HG03039 (cell line): ENCODE measurements around the gene PSMD9.
"Not testable (repeated sequence)": the region's sequence is repeated elsewhere in the genome, so short reads cannot be mapped to it uniquely, and the experiment has no call there.

ENCODE experiments used
- ATAC-seq: cut with Tn5 transposase; IDR thresholded peaks from one replicate; pipeline ENCODE4 v1.9.1; 2021; ENCODE audit warnings: mild to moderate bottlenecking, moderate library complexity; ENCODE audit not compliant: unreplicated experiment

Gene PSMD9, protein sequence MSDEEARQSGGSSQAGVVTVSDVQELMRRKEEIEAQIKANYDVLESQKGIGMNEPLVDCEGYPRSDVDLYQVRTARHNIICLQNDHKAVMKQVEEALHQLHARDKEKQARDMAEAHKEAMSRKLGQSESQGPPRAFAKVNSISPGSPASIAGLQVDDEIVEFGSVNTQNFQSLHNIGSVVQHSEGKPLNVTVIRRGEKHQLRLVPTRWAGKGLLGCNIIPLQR

DNA sequence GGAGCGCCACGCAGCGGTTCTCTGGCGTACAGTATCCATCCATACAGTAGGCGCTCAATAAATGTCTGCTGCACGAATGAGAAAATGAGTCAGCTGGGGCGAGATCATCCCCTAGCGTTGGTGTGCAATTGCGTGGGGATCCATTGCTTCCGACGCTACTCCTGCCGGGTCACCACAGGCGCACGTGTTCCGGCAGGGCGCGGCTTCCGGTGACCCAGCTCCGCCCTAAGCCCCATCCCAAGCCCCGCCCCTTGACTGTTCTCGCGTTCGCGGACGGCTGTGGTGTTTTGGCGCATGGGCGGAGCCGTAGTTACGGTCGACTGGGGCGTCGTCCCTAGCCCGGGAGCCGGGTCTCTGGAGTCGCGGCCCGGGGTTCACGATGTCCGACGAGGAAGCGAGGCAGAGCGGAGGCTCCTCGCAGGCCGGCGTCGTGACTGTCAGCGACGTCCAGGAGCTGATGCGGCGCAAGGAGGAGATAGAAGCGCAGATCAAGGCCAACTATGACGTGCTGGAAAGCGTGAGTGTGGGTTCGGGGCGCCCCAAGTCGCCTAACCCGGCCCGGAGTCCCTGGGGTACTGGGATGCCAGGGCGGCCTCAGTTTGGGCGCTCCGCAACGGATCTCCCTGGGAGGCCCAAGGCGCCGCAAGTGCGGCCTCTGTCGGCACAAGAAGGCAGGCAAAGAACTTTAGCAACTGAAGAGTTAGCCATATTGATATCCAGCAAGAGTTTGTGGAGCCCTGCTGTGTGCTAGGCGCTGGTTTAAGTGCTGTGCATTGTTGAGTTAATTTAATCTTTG, at the start of gene PSMD9:
PSMD9 (plus strand) TSS at position 313 of the 796 bp plus-strand sequence; CDS start at position 380, 67 bp downstream.
- peak; percentile 92 for ATAC-seq

DNA sequence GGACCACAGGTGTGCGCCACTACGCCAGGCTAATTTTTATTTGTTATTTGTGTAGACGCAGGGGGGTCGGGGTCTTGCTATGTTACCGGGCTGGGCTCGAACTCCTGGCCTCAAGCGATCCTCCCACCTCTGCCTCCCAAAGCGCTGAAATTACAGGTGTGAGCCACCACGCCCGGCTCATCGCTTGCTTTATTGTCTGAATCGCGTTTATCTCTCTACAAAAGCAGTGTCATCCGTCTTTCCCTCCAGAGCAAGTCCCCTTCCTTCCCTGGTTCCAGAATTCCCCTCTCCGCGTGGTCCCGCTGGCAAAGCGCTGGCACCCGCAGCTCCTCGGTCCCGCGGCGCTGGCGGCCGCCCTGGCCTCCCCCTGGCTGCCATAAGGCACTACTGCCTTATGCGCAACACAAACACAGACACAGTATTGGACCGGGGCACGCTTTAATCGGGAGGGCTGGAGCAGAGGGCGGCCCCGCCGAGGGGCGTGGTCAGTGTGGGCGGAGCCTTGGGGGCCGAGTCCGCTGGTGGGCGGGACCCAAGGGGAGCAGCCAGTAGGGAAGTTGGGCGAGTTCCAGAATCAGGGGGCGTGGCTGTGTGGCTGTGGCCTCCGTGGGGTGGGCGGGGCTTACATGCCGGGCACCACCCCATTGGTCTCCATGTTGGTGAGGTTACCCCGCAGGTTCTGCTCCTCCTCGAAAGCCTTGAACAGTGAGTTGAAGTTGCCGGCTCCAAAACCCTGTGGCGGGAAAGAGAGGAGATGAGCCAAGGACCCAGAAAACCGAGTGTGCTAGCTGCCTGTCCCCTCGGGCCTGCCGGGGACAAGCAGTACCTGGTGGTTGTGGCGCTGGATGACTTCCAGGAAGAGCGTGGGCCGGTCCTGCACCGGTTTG, 49.2 kb upstream of the PSMD9 start:
- ATAC-seq: peak; percentile 91

DNA sequence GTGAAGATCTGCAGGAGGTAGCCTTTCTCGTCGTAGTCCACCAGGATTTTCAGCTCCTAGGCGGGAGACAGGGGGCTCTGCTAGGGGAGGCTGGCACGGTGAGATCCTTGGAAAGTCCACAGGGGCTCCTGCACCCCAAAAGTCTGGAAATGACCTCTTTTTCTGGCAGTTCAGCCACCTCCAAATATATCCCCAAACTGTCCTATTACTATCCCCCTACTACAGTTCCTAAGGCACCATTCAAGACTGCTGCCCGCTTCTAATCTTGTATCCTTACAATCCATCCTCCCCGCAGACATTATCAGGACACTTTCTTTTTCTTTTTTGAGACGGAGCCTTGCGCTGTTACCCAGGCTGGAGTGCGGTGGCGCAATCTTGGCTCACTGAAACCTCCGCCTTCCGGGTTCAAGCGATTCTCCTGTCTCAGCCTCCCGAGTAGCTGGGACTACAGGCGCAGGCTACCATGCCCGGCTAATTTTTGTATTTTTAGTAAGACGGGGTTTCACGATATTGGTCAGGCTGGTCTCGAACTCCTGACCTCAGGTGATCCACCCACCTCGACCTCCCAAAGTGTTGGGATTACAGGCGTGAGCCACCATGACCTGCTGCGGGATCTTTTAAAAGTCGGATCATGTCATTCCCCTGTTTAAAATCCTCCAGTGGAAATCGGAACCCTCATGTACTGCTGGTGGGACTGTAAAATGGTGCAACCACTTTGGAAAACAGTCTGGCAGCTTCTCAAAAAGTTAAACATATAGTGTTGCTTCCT, 48.4 kb upstream of the PSMD9 start:
- ATAC-seq: no peak

DNA sequence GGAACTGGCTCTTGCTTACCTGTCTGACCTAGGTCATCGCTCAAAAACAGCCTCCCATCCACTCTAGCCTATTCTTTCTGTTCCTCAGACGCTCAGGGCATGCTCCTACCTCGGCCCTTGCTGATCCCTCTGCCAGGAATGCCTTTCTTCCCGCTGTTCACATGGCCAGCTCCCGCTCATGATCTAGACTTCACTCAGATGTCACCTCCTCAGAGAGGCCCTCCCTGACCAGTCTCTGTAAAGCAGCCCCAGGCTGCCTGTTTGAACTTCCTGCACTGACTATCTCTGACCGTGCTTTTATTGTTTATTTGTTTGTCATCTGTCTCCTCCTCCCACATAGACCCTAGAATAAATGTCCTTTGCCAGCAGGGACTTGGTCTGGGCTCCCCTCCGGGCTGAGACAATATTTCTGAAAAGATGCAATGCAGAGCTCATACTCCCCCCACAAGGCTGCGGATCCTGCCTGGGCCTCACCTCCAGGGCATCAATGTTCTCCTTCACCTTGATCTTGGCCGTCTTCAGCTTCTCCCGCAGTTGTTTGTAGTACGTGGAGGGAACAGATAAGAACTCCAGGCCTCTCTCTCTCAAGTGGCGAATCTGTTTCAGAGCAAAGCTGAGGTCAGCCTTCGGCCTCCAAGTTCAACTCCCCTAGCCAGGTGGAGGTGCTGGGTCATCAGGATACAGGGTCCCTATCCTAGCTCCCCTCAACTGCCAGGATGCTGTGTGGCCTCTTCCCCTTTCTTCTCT, 45.2 kb upstream of the PSMD9 start:
- no peak for ATAC-seq

DNA sequence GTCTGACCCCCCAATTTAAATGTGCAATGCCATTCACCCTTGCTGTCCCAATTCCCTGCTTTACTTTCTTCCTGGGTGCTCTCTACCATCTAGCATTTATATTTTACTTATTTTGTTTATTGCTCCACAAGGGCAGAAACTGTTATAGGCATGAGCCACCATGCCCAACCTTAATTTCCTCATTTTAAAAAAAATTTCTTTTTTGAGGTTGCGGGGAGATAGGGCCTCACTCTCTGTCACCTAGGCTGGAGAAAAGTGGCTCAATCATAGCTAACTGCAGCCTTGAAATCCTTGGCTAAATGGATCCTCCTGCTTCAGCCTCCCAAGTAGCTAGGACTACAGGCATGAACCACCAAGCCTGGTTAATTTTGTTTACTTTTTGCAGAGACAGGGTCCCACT, 42.9 kb upstream of the PSMD9 start:
- ATAC-seq: no peak

DNA sequence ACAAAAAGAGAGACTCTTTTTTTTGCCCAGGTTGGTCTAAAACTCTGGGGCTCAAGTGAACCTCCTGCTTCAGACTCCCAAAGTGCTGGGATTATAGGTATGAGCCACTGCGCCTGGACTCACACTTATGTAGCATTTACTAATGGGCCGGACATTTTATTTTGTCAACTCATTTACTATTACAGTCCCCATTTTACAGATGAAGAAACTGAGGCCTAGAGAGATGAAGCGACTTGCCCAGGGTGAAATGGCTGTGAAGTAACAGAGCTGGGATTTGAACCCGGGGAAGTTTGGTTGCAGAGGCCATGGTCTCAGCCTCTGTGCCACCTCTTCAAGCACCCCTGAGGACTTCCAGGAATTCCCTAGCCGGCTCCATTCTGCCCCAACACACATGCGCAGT, 39.4 kb upstream of the PSMD9 start:
- no peak for ATAC-seq

DNA sequence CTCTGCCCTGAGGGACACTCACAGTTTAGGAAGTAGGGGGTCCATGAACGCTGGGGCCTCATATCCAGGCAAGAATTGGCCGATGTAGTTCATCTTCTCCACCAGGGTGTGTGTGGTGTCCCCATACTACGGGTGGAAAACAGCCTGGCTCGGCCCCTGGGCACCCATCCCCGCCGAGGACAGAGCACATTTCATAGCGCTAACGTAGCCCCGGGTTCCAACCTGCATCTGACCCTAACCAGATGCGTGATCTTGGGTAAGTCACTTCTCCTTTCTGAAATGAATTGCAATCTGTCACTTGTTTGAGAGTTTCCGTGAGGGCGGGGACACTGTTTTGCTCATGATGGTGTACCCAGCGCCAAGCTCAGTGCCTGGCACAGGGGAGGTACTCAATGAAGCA, 38.9 kb upstream of the PSMD9 start:
- ATAC-seq: no peak

DNA sequence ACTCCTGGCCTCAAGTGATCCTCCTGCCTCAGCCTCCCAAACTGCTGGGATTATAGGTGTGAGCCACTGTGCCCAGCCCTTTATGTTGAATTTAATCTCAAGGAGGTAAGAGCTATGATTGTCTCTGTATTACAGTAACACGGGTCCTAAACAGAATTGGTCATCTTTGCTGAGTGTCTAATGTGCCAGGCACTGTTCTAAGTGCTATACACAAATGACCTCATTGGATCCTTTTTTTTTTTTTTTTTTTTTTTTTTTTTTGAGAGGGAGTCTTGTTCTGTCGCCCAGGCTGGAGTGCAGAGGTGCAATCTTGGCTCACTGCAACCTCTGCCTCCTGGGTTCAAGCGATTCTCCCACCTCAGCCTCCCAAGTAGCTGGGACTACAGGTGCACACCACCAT, 36.2 kb upstream of the PSMD9 start:
- ATAC-seq: not testable (repeated sequence)

DNA sequence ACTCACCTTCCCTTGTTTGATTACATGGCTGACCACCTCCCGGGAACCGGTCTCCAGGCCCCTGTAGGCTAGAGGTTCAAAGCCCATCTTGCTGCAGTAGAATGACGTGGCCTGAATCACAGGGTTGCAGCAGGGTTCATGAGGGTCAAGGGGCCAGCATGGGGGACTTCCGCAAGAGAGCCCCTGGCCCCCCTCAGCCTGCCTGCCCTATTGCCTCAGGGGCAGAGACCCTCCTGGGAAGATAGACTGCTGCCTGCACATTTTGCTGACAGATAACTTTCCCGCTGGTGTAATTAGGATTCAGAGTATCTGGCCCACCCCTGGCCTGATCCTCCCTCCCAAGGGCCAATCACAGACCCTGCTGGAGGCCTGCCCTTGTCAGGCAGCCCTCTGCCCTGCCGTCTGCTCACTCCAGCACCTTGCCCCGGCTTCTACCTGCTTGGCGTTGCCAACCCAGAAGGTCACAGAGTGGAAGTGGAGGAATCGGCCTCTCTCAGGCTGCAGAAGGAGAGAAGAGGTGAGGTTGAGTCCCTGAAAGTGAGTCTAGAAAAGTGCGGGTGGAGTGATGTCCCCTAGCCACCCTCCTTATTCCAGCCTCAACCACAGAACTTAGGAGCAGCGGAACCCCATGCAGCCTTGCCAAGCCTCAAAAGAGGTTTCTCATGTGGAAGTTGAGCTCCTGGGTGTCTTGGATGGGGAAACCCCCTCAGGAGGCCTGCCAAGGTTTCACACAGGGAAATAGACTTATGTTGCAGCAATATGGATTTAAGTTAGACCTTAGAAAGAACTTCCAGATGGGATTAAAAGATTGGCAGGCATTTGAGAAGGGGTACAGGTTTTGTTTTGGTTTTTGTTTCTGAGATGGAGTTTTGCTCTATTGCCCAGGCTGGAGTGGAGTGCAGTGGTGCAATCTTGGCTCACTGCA, 31.0 kb upstream of the PSMD9 start:
- no peak for ATAC-seq

DNA sequence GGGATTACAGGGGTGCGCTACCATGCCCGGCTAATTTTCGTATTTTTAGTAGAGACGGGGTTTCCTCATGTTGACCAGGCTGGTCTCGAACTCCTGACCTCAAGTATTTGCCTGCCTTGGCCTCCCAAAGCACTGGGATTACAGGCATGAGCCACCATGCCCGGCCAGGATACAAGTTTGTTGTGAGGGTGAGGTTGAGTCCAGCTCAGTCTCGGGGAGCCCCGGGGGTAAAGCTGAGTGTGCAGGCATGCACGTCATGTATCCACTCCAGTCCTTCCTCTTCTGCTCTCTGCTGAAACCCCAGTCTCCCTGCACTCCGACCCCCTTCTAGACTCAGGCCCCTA, 30.3 kb upstream of the PSMD9 start:
- ATAC-seq: no peak

DNA sequence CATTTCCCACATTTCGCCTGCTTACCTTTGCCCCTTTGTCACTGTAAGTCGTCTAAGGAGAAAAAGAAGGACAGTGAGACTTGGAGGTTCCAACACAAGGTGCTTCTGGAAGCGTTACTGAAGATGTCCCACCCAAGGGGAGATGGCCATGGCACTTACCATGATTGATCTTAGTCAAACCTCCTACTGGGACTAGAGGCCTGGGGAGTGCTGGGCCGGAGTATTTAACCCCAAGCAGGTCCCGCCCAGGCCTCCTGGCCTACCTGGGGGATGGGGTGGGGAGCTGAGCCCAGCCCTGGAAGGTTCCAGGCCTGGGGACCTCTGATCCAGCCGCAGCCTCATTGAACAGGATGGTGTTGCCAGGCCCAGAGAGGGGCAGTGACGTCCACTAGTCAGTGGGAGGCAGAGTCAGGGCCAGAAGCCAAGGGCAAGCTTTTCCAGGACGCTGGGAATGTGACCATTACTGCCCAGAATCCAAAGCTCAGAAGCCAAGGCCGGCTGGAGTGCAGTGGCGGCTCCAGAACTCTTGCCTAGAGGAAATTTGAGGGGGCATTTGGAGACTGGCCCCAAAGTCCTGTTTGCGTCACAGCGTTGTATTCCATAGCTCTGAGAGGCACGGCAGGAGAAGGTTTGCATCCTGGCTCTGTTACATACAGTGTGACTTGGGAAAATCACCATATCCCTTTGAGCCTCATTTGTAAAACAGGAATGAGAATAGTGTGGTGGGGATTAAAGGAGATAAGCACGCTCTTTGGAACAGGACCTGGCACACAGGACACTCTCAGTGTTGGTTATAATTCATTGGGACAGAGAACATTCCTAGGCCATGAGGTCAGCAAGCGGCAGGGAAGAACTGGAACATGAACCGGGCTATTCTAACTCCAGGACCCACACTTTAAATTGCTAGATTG, 29.7 kb upstream of the PSMD9 start, which contains the start of gene HPD:
HPD (minus strand) TSS at position 198 of the 911 bp plus-strand sequence; CDS start at position 162, 36 bp downstream.
- ATAC-seq: no peak

DNA sequence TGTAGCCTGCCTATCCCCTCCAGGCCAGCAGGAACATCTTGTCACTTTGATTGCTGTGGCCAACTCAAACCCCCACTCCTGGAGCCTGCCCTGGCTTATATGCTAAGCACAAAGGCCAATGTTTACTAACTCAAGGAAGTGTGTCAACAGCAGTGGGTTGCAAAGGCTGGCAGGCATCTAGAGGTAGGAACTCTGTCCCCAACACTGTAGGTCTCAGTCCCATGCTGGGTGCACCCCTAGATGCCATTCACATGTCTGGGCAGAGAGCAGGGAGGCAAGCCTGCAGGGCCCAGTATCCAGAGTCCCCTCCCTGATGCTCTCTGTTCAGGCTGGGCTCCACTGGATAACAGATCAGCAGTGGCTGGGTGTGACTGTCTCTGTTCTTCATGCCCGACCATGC, 28.3 kb upstream of the PSMD9 start:
- no peak for ATAC-seq

DNA sequence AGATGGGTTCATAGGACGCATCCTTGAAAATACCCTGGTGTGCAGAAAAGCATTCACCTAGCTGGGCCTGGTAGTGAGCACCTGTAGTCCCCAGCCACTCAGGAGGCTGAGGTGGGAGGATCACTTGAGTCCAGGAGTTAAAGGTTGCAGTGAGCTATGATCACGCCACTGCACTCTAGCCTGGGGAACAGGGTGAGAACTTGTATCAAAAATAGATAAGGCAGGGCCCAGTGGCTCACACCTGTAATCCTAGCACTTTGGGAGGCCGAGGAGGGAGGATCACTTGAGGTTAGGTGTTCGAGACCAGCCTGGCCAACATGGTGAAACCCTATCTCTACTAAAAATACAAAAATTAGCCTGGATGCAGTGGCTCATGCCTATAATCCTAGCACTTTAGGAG, 27.9 kb upstream of the PSMD9 start:
- not testable (repeated sequence) for ATAC-seq

DNA sequence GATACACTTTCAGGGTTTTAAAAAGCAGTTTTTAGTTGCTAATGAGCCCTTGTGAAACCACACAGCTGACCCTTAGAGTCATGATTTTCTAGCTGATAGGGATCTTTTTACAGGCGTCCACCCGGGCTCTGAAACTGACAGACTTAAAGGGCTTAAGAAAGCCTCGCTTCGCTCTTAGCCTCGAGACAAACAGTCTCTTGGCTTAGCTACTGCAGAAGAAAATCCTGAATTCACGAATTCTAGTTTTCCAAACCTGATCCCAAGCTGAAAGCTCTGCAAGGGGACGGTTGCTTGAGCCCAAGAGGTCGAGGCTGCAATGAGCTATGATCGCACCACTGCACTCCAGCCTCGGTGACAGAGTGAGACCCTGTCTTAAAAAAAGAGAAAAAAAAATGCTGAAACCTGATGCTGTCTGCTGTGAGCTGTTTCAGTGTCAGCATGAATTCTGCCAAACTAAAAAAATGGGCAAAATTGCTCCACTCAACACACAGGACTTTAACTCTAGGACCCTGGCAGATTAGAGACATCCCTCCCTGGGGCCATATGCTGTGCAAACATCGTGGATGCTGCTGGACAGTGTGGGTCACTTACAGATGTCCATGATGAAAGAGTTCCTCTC, 26.8 kb upstream of the PSMD9 start:
- no peak for ATAC-seq

DNA sequence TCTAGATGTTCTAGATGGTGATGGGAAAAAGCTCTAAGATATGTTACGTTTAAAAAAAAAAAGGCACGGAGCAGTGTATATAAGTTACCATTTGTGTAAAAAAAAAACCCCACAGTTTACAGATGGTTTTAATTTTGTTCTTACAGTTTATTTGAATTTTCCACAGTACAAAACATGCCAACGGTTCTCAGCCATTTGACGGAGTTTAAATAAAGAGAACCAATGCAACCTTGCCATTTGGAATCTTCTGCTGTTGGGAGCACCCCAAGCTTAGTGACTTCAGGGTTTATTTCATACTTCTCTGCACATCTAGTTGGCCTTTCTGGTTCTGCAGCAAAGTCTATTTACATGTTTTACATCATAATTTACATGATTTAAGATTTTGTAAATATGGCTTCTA, 22.3 kb upstream of the PSMD9 start:
- ATAC-seq: no peak

DNA sequence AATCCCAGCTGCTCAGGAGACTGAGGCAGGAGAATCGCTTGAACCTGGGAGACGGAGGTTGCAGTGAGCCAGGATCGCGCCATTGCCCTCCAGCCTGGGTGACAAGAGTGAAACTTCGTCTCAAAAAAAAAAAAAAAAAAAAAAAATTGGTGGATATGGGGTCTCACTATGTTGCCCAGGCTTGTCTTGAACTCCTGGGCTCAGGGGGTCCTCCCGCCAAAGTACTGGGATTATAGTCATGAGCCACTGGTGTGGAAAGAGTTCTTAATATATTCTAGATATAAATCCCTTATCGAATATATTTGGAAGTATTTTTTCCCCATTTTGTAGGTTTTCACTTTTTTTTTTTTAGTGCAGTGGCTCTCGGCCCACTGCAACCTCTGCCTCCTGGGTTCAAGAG, 19.4 kb upstream of the PSMD9 start:
- ATAC-seq: not testable (repeated sequence)

DNA sequence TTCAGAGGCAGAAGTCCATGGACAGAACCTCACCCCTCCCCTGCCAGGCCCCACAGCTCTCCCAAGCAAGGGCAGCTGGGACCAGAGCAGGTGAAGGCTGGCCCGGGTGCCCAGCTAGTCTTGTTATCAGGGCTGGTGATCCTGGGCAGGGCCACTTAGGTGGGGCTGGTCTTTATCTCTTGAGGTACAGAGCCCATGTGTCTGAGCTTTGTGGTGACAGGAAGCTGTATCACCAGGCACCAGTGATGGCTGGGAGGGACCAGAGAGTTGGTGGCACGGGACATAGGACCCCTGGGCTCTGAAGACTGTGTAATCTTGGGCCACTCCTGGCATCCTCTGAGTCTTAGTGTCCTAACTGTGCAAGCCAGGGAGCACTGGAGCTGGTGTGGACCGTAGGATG, 17.1 kb upstream of the PSMD9 start:
- no peak for ATAC-seq
